SK-N-MC (cell line): ENCODE measurements around the gene LCP2.

Experiments used
- DNase-seq: peaks from one replicate; pipeline ENCODE4 v3.0.0-alpha.2; 2011; ENCODE audit warnings: low read depth, low spot score
- H3K27ac ChIP-seq: fragments of 200-600 bp; sonication (generic); 2 replicates; pipeline ENCODE4 v1.5.1; 2016; ENCODE audit warnings: mixed run types
- H3K36me3 ChIP-seq: fragments of 200-600 bp; sonication (generic); 2 replicates; pipeline ENCODE4 v1.6.1; 2017; ENCODE audit warnings: antibody characterized with exemption, low read length, mixed read lengths; ENCODE audit not compliant: insufficient read depth
- H3K4me3 ChIP-seq: fragments of 200-600 bp; sonication (generic); 2 replicates; pipeline ENCODE4 v1.5.1; 2016
- H3K9ac ChIP-seq: fragments of 200-600 bp; sonication (generic); 2 replicates; pipeline ENCODE4 v1.8.0; 2017; ENCODE audit warnings: mixed run types, mixed read lengths; ENCODE audit not compliant: insufficient read length
- H3K9me3 ChIP-seq: fragments of 200-600 bp; sonication (generic); 2 replicates; pipeline ENCODE4 v1.6.1; 2017; ENCODE audit warnings: low read depth, mild to moderate bottlenecking, antibody characterized with exemption, low read length, moderate library complexity, mixed read lengths
- EZH2 ChIP-seq: fragments of 200-600 bp; sonication (generic); IDR thresholded peaks from one replicate; pipeline ENCODE4 v1.6.1; 2017; ENCODE audit warnings: antibody characterized with exemption
- FOXP2 ChIP-seq: optimal IDR thresholded peaks from 2 replicates; pipeline ENCODE3; 2011; ENCODE audit warnings: mild to moderate bottlenecking, moderate library complexity; ENCODE audit not compliant: insufficient read depth; ENCODE audit errors: extremely low read length, control extremely low read depth
- POLR2AphosphoS5 ChIP-seq: IDR thresholded peaks from 2 replicates; pipeline ENCODE4 v1.6.1; 2012; ENCODE audit warnings: mild to moderate bottlenecking, low read depth, low read length, borderline replicate concordance

The LCP2 gene

GRCh38 chr5:170327829-170328228 lies 30.3 kb upstream of the LCP2 start:
- DNase-seq = no peak
- no peaks in the 10 kb centered on the region for H3K9me3 ChIP-seq
- H3K36me3 ChIP-seq = no peaks in the 10 kb centered on the region
- H3K4me3 ChIP-seq = no peak overlapping the region
- H3K9ac ChIP-seq = no peak overlapping the region
- no peak overlapping the region for H3K27ac ChIP-seq
- no peak for TF ChIP-seq FOXP2
- no peak for TF ChIP-seq EZH2

- TF ChIP-seq EZH2 = no peak
- no peak for TF ChIP-seq POLR2AphosphoS5
- TF ChIP-seq FOXP2 = no peak
- H3K27ac ChIP-seq = no peak overlapping the region
- no peak overlapping the region for H3K9ac ChIP-seq
- H3K36me3 ChIP-seq = no peaks in the 10 kb centered on the region
- no peak for DNase-seq
- H3K4me3 ChIP-seq = no peak overlapping the region
- H3K9me3 ChIP-seq = no peaks in the 10 kb centered on the region
Observed at GRCh38 chr5:170327168-170327567, 29.6 kb upstream of the LCP2 start.

- no peak overlapping the region for H3K4me3 ChIP-seq
- no peak overlapping the region for H3K27ac ChIP-seq
- no peak for DNase-seq
- TF ChIP-seq FOXP2 = no peak
- TF ChIP-seq POLR2AphosphoS5 = no peak
- TF ChIP-seq EZH2 = no peak
- no peaks in the 10 kb centered on the region for H3K9me3 ChIP-seq
- no peaks in the 10 kb centered on the region for H3K36me3 ChIP-seq
- H3K9ac ChIP-seq = no peak overlapping the region
Observed at GRCh38 chr5:170319301-170319700, 21.7 kb upstream of the LCP2 start.

- no peak for DNase-seq
- Histone ChIP-seq H3K9me3 (no peaks in the 10 kb centered on the region), H3K27ac (no peak overlapping the region), H3K9ac (no peak overlapping the region), H3K4me3 (no peak overlapping the region), H3K36me3 (no peaks in the 10 kb centered on the region)
- no peak for TF ChIP-seq EZH2
- TF ChIP-seq FOXP2 = no peak
- no peak for TF ChIP-seq POLR2AphosphoS5
Observed at GRCh38 chr5:170317499-170317898, 19.9 kb upstream of the LCP2 start.

GRCh38 chr5:170316937-170317336 lies 19.4 kb upstream of the LCP2 start:
- H3K27ac ChIP-seq = no peak overlapping the region
- no peak for DNase-seq
- no peak overlapping the region for H3K4me3 ChIP-seq
- H3K36me3 ChIP-seq = no peaks in the 10 kb centered on the region
- H3K9me3 ChIP-seq = no peaks in the 10 kb centered on the region
- no peak for TF ChIP-seq POLR2AphosphoS5
- no peak for TF ChIP-seq FOXP2
- no peak for TF ChIP-seq EZH2
- H3K9ac ChIP-seq = no peak overlapping the region

- Histone ChIP-seq H3K27ac (no peak overlapping the region), H3K4me3 (no peak overlapping the region), H3K36me3 (no peaks in the 10 kb centered on the region), H3K9ac (no peak overlapping the region), H3K9me3 (no peaks in the 10 kb centered on the region)
- TF ChIP-seq POLR2AphosphoS5 = no peak
- TF ChIP-seq FOXP2 = no peak
- no peak for DNase-seq
Observed at GRCh38 chr5:170315154-170315553, 17.6 kb upstream of the LCP2 start.

- Histone ChIP-seq H3K27ac (no peak overlapping the region), H3K9ac (no peak overlapping the region), H3K9me3 (no peaks in the 10 kb centered on the region), H3K36me3 (no peaks in the 10 kb centered on the region), H3K4me3 (no peak overlapping the region)
- TF ChIP-seq EZH2 = no peak
- no peak for TF ChIP-seq POLR2AphosphoS5
- no peak for TF ChIP-seq FOXP2
- DNase-seq = no peak
Observed at GRCh38 chr5:170314541-170315095, 17.0 kb upstream of the LCP2 start.

- Histone ChIP-seq H3K9ac (no peak overlapping the region), H3K4me3 (no peak overlapping the region), H3K27ac (no peak overlapping the region), H3K36me3 (no peaks in the 10 kb centered on the region), H3K9me3 (no peaks in the 10 kb centered on the region)
- TF ChIP-seq EZH2 (no peak), POLR2AphosphoS5 (no peak)
- DNase-seq = no peak
Observed at GRCh38 chr5:170313816-170314215, 16.2 kb upstream of the LCP2 start.

- Histone ChIP-seq H3K9me3 (no peaks in the 10 kb centered on the region), H3K36me3 (no peaks in the 10 kb centered on the region), H3K9ac (no peak overlapping the region), H3K27ac (no peak overlapping the region), H3K4me3 (no peak overlapping the region)
- no peak for TF ChIP-seq EZH2
- no peak for TF ChIP-seq POLR2AphosphoS5
- TF ChIP-seq FOXP2 = no peak
- no peak for DNase-seq
Observed at GRCh38 chr5:170313344-170313743, 15.8 kb upstream of the LCP2 start.
